Thyroid gland (tissue), 4 donors: ENCODE measurements around the gene B4GALNT4. TPM values are rescaled to one million over a fixed set of nuclear protein-coding genes. Genes with fewer than 3 reads are reported as not detected.
"Not testable (repeated sequence)": the region's sequence is repeated elsewhere in the genome, so short reads cannot be mapped to it uniquely, and the experiment has no call there.

Experiments used
- DNase-seq, 2 donors: peaks; one replicate each; pipeline ENCODE4 v3.0.0-alpha.2; 2019
- H3K27ac ChIP-seq, 3 donors: fragments of 200-600 bp; sonication (generic); 1 replicate in 2 of 3; 2 replicates in 1 of 3; pipeline ENCODE4 v1.5.1; 2016 to 2019; ENCODE audit warnings: mild to moderate bottlenecking in 1 of 3, moderate library complexity in 1 of 3
- H3K27me3 ChIP-seq: fragments of 200-600 bp; sonication (generic); one replicate; pipeline ENCODE4 v1.5.1; 2019
- H3K36me3 ChIP-seq, 2 donors: fragments of 200-600 bp; sonication (generic); one replicate each; pipeline ENCODE4 v1.5.1; 2016 to 2019
- H3K4me1 ChIP-seq, 2 donors: fragments of 200-600 bp; sonication (generic); one replicate each; pipeline ENCODE4 v1.5.1; 2017 to 2019
- H3K4me3 ChIP-seq, 3 donors: fragments of 200-600 bp; sonication (generic); replicated peaks in 1 of 3; 1 replicate in 2 of 3; 2 replicates in 1 of 3; pipeline ENCODE4 v1.5.1; 2016; ENCODE audit warnings: mild to moderate bottlenecking in 1 of 3
- H3K9me3 ChIP-seq: fragments of 200-600 bp; sonication (generic); one replicate; pipeline ENCODE4 v1.5.1; 2017
- CTCF ChIP-seq, 6 experiments: fragments of 200-600 bp in 3 of 6; fragments of 450-650 bp in 3 of 6; sonication (generic) in 3 of 6; IDR thresholded peaks; one replicate each; pipeline ENCODE4 v1.5.1; 2016 to 2019; ENCODE audit warnings: antibody characterized with exemption in 6 of 6, mild to moderate bottlenecking in 2 of 6, inconsistent platforms in 1 of 6, moderate library complexity in 1 of 6
- POLR2A ChIP-seq, 2 donors: fragments of 450-650 bp; IDR thresholded peaks; one replicate each; pipeline ENCODE4 v1.6.1; 2017; ENCODE audit warnings: antibody characterized with exemption in 2 of 2, mild to moderate bottlenecking in 2 of 2, moderate library complexity in 1 of 2
- WGBS, 2 donors: methylation state at CpG; one replicate each; pipeline ENCODE4 v1.1.5; 2017; 5-methylcytosine and 5-hydroxymethylcytosine counted together
- intact Hi-C: fragments of 100-400 bp; cut with DNase I; formaldehyde crosslinking; loops from one replicate; pipeline ENCODE4 v1.15.1; 2023
- total RNA-seq, 4 donors: library from RNA; depleted of rRNA; stranded (reverse); fragments of >200 nt; gene quantifications; one replicate each; pipeline ENCODE4 v1.2.3, GENCODE V29; 2016

The B4GALNT4 gene
- total RNA-seq, 4 donors from 2014 or later, result 0.98 to 1.2 TPM; not detected in 2

- Histone ChIP-seq H3K36me3 (no peaks in the 10 kb centered on the region), H3K4me1 (peaks cover 27 to 45% of the 10 kb centered on the region in 2 donors), H3K4me3 (no peak overlapping the region), H3K27ac (peak overlapping the region; percentile 86 to 88 (median 86)), H3K27me3 (no peaks in the 10 kb centered on the region), H3K9me3 (no peaks in the 10 kb centered on the region)
- DNase-seq, result no peak
- TF ChIP-seq CTCF (IDR thresholded peaks at IDR 0.05) (no peak), POLR2A (IDR thresholded peaks at IDR 0.05) (no peak)
- 69 to 90% methylated on average over 4 of the region's 6 CpGs for WGBS, 2 donors
- intact Hi-C loops, result no loop called here
Observed at GRCh38 chr11:326592-326841, 42.8 kb upstream of the B4GALNT4 start.

- Histone ChIP-seq H3K9me3 (no peaks in the 10 kb centered on the region), H3K27ac (peak overlapping the region; percentile 86 to 88 (median 86))
- intact Hi-C loops, result no loop called here
Observed at GRCh38 chr11:326842-327580, 42.3 kb upstream of the B4GALNT4 start.

GRCh38 chr11:327581-327923 lies 41.7 kb upstream of the B4GALNT4 start:
- Histone ChIP-seq H3K27me3 (no peaks in the 10 kb centered on the region), H3K9me3 (no peaks in the 10 kb centered on the region), H3K27ac (peak overlapping the region; percentile 86 to 88 (median 86)), H3K4me3 (no peak overlapping the region), H3K36me3 (no peaks in the 10 kb centered on the region), H3K4me1 (peaks cover 27 to 45% of the 10 kb centered on the region in 2 donors)
- intact Hi-C loops, result no loop called here
- no peak for DNase-seq
- 96 to 98% methylated on average over 3 of the region's 3 CpGs for WGBS, 2 donors
- no peak for TF ChIP-seq POLR2A (IDR thresholded peaks at IDR 0.05)
- no peak for TF ChIP-seq CTCF (IDR thresholded peaks at IDR 0.05)

More at GRCh38 chr11:326842-327580, 42.3 kb upstream of the B4GALNT4 start:
- peak; percentile 77 to 83 for DNase-seq
- TF ChIP-seq POLR2A (IDR thresholded peaks at IDR 0.05) (no peak), CTCF (IDR thresholded peaks at IDR 0.05) (no peak)
- Histone ChIP-seq H3K27me3 (no peaks in the 10 kb centered on the region), H3K4me1 (peaks cover 27 to 45% of the 10 kb centered on the region in 2 donors), H3K36me3 (no peaks in the 10 kb centered on the region), H3K4me3 (no peak overlapping the region)
- WGBS, 2 donors, result 12 to 31% methylated on average over 6 to 17 of the region's 19 CpGs

- H3K9me3 ChIP-seq, result no peaks in the 10 kb centered on the region
- H3K4me3 ChIP-seq, result no peak overlapping the region
- WGBS, 2 donors, result 89 to 93% methylated on average over 13 of the region's 13 CpGs
- TF ChIP-seq POLR2A (IDR thresholded peaks at IDR 0.05), result no peak
- TF ChIP-seq CTCF (IDR thresholded peaks at IDR 0.05), result no peak
- no peak overlapping the region for H3K27ac ChIP-seq
- intact Hi-C loops, result no loop called here
- DNase-seq, result no peak
- H3K36me3 ChIP-seq, result no peaks in the 10 kb centered on the region
- peaks cover 27 to 41% of the 10 kb centered on the region in 2 donors for H3K4me1 ChIP-seq
- no peaks in the 10 kb centered on the region for H3K27me3 ChIP-seq
Observed at GRCh38 chr11:328012-328411, 41.3 kb upstream of the B4GALNT4 start.

- H3K36me3 ChIP-seq, H3K27ac ChIP-seq, H3K27me3 ChIP-seq, intact Hi-C loops, H3K4me3 ChIP-seq, H3K9me3 ChIP-seq, DNase-seq: not testable (repeated sequence)
- 89 to 92% methylated on average over 15 of the region's 15 CpGs for WGBS, 2 donors
- peaks cover 27 to 41% of the 10 kb centered on the region in 2 donors for H3K4me1 ChIP-seq
Observed at GRCh38 chr11:328516-329100, 40.7 kb upstream of the B4GALNT4 start.
